H7 (cell line): ENCODE data around the gene WDR6. TPM values are rescaled to one million over a fixed set of nuclear protein-coding genes. Genes with fewer than 3 reads are reported as not detected.

Experiments used
- DNase-seq: peaks from one replicate; pipeline ENCODE4 v3.0.0; 2012
- H3K27me3 ChIP-seq: 2 replicates; pipeline ENCODE4 v1.6.0; 2011; ENCODE audit warnings: mild to moderate bottlenecking, low read length; ENCODE audit not compliant: control insufficient read depth, insufficient read depth
- H3K36me3 ChIP-seq: replicated peaks from 2 replicates; pipeline ENCODE4 v1.5.1; 2011; ENCODE audit warnings: low read length; ENCODE audit not compliant: control insufficient read depth, insufficient read depth
- H3K4me3 ChIP-seq: 2 replicates; pipeline ENCODE4 v1.5.1; 2011; ENCODE audit warnings: low read depth, mild to moderate bottlenecking, control low read depth, low read length, moderate library complexity; ENCODE audit not compliant: insufficient read depth
- total RNA-seq: library from RNA; depleted of rRNA; stranded (reverse); fragments of >200 nt; shearing (Covaris generic); gene quantifications from 2 replicates; pipeline ENCODE4 v1.2.3, GENCODE V29; 2014

The WDR6 gene
- total RNA-seq, 1 experiment from 2014 or later: 141 TPM

DNA sequence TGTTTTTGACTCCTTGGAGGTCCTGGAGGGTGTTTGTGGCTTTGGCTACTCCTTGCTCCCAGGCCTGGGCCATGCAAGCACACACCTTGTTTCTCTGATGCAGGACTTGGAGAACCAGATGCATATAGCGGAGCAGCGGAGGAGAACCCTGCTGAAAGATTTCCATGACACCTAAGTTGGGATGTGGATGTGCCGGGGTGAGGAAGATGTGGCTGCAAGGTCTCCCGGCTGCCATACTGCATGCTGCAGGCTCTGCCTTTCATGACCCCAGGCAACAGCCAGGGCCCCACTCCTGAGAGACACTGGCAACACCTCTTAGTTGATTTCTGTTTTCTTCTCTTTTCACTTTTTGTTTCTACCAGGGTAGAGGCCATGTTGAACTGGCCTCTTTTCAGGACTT, 24.1 kb upstream of the WDR6 start:
- Histone ChIP-seq H3K36me3 (peaks cover 42% of the 10 kb centered on the region), H3K27me3 (no peaks in the 10 kb centered on the region), H3K4me3 (no peak overlapping the region)
- no peak for DNase-seq

- H3K36me3 ChIP-seq: peaks cover 34% of the 10 kb centered on the region
- H3K27me3 ChIP-seq: no peaks in the 10 kb centered on the region
- DNase-seq: no peak
- H3K4me3 ChIP-seq: no peak overlapping the region
Measured at GRCh38 chr3:48984663-48985062, 22.5 kb upstream of the WDR6 start.

DNA sequence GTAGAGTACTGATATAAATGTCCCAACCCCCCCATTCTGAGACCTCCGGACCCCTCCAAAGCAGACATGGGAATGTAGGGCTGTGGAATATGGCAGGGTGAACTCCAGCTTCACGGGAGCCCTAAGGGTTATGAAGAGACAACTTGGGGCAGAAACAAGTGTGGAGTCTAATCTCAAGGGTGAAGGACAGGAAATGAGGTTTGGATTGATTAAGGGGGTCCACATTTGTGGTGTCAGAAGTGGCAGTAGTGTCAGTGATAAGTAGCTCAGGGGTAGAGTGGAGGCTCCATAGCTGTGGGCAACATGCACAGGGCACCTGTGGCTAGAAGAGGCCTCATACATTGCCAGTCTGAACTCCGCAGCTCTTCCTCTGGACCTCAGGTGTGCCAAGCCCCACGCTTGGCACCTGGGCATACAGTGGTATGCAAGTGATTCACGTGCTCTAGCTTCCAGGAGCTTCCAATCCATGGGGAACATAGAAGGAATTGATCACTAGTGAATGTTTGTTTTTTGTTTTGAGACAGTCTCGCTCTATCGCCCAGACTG, 21.3 kb upstream of the WDR6 start:
- no peak overlapping the region for H3K4me3 ChIP-seq
- H3K36me3 ChIP-seq: peaks cover 25% of the 10 kb centered on the region
- no peak for DNase-seq
- no peaks in the 10 kb centered on the region for H3K27me3 ChIP-seq

- DNase-seq: peak; percentile 54
Measured at GRCh38 chr3:48989126-48989795, 17.9 kb upstream of the WDR6 start.

GRCh38 chr3:48989796-48990635, 17.2 kb upstream of the WDR6 start, which contains the start of gene P4HTM:
Gene P4HTM (plus strand): TSS chr3:48990241. CDS start chr3:48990257, 16 bp downstream.
- DNase-seq: peak; percentile 93
- H3K27me3 ChIP-seq: no peaks in the 10 kb centered on the region
- H3K4me3 ChIP-seq: peak within 1 kb of the TSS; percentile 79
- peaks cover 2% of the 10 kb centered on the region; the same call in 1 of the 2 replicates for H3K36me3 ChIP-seq

More at GRCh38 chr3:48989126-48989795, 17.9 kb upstream of the WDR6 start:
- peaks cover 4% of the 10 kb centered on the region for H3K36me3 ChIP-seq
- H3K4me3 ChIP-seq: peak overlapping the region; percentile 79
- no peaks in the 10 kb centered on the region for H3K27me3 ChIP-seq

DNA sequence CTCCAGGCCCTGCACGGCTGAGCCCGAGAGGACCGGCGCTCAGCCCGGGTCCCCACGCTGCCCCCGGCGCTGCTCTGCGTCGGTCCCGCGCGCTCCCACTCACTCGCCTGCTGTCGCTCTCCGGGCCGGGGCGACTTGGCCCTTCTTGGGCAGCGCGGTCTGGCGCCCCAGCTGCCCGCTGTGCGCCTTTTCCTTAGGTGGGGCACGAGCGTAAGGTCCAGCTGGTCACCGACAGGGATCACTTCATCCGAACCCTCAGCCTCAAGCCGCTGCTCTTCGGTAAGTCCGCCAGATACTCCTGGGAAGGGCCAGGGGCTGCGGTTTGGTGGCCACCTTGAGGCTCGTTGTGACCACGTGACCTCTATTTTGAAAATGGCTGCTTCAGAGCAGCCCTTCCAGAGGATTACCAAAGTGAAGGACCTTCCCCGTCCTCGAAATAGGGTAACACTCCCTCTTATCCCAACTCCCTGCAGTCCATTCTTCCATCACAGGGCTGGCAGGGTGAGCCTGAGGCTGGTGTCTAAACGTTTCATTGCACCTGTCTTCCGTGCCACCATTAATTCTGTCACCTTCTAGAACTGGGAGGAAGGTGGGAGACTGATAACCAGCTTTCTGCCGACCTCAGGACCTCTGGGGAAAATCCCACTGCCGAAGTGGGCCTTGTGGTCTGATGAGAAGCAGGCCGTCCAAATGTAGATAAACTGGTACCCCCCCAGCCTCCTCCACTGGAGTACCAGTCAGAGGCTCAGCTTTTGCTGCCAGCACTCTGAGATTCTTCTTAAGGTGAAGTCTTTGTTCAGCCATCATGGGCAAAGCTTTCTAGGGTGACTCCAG, 16.3 kb upstream of the WDR6 start:
- Histone ChIP-seq H3K36me3 (peaks cover 1% of the 10 kb centered on the region; the same call in 1 of the 2 replicates), H3K27me3 (no peaks in the 10 kb centered on the region), H3K4me3 (peak overlapping the region; percentile 79)
- peak; percentile 74 for DNase-seq

DNA sequence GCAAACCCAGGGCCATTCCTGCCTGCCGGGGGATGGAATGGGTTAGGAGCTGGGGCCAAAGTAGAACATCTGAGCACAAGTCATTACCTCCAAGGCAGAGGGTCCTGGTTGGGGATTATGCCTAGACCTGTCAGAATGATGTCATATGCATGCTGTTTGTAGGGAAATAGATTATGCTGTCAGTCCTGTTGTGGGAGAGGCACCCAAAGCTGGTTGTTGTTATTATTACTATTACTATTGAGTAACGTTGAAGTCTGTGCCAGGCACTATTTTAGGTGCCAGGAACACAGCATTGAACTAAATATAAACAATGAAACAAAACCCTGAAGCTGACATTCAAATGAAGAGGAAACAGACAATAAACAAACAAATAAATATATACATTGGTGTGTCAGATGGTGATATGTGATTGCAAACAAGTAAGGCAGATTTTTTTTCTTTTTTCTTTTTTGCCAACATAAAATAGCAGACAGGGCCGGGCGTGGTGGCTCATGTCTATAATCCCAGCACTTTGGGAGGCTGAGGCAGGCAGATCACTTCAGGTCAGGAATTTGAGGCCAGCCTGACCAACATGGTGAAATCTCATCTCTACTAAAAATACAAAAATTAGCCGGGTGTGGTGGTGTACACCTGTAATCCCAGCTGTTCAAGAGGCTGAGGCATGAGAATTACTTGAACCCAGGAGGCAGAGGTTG, 15.2 kb upstream of the WDR6 start:
- H3K27me3 ChIP-seq: no peaks in the 10 kb centered on the region
- H3K4me3 ChIP-seq: no peak overlapping the region

GRCh38 chr3:48993834-48994233, 13.4 kb upstream of the WDR6 start:
- H3K36me3 ChIP-seq: peaks cover 1% of the 10 kb centered on the region; the same call in 1 of the 2 replicates
- no peak for DNase-seq
- no peak overlapping the region for H3K4me3 ChIP-seq
- no peaks in the 10 kb centered on the region for H3K27me3 ChIP-seq

More for the DNA sequence above, 15.2 kb upstream of the WDR6 start:
- DNase-seq: no peak
- peaks cover 1% of the 10 kb centered on the region; the same call in 1 of the 2 replicates for H3K36me3 ChIP-seq

- Histone ChIP-seq H3K4me3 (no peak overlapping the region), H3K36me3 (peaks cover 1% of the 10 kb centered on the region; the same call in 1 of the 2 replicates), H3K27me3 (no peaks in the 10 kb centered on the region)
- DNase-seq: no peak
Measured at GRCh38 chr3:48996640-48997039, 10.6 kb upstream of the WDR6 start.

DNA sequence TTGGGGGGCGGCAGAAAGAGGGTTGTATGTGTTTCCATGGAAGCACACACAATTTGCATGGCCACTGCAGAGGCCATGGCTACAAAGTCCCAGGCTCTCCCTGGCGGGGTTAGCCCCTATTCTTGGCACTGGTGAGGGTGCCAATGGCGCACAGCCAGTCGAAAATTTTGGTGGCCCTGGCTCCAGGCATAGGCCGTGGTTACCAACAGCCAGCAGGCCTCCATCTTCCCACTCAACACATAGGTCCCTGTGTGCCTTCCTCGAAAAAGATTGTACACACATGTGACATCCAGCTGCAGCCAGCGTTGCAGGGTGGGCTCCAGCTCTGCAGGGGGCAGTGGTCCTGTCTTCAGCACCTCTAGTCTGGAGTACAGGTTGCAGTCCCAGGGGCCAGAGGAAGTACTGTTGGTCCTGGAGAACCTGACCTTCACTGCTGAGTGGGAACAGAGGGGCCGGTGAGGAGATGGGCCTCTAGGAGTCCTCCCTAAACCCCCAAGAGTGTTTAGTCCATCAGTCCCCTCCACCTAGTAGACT, 10.0 kb upstream of the WDR6 start:
- DNase-seq: peak; percentile 35
- no peaks in the 10 kb centered on the region for H3K27me3 ChIP-seq
- H3K36me3 ChIP-seq: peaks cover 1% of the 10 kb centered on the region; the same call in 1 of the 2 replicates
- H3K4me3 ChIP-seq: no peak overlapping the region

DNA sequence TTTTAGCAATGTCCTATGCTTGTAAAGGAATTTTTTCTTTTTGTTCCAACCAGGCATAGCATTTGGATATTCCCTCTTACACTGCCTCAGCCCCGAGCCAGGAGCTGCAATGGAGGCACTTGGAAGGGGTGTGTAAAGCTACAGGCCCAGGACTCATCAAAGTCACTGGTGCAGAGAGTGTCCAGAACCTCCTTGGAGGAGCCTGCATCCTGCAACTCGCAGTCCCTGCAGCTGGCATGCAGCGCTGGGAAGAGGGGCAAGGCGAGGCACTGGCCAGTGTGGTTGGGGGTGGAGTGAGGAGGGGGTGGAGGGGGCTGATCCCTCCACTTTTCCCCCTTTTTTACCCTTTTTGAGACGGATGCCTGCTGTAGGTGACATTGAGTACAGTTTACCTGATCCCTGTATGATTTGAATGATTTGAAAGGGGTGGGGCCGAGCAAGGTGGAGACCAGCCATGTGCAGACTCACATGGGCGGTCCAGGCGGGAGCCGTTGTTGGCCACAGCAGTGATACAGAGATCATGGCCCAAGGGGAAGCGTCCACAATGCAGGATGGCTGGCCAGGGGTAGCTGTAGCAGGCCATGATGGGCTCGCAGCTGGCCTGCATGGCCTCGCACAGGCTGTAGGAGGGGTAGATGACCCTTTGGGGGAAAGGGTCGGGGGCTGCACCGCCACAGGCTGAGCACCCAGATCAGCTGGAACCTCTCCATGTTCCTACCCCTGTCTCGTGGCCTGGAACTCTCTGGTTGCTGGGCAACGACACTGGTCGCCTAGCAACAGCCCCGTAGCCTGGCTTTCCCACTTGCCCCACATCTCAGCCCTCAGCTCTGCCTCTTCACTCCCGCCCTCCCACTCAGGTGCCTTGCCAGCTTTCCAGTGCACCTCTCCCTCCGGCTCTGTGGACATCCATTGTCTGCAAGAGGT, 9.2 kb upstream of the WDR6 start:
- Histone ChIP-seq H3K36me3 (peaks cover 1% of the 10 kb centered on the region; the same call in 1 of the 2 replicates), H3K4me3 (no peak overlapping the region), H3K27me3 (no peaks in the 10 kb centered on the region; the same call in 1 of the 2 replicates)
- peak; percentile 79 for DNase-seq

GRCh38 chr3:48999085-48999858, 7.9 kb upstream of the WDR6 start:
- no peaks in the 10 kb centered on the region; the same call in 1 of the 2 replicates for H3K27me3 ChIP-seq
- peaks cover 1% of the 10 kb centered on the region; the same call in 1 of the 2 replicates for H3K36me3 ChIP-seq
- H3K4me3 ChIP-seq: no peak overlapping the region
- DNase-seq: peak; percentile 63
